Activated B cell treated with CpG ODN at 0.5 μM for 24 hours (primary cell): Measurements from ENCODE around the gene YBX3. TPM values are rescaled to one million over a fixed set of nuclear protein-coding genes. Genes with fewer than 3 reads are reported as not detected.

ENCODE experiments used
- ATAC-seq: fragments of 200-7000 bp; cut with Tn5 transposase; one replicate; pipeline ENCODE4 v1.10.0; 2021; ENCODE audit warnings: low read depth, mild to moderate bottlenecking, moderate library complexity
- CTCF ChIA-PET: fragments of 350-600 bp; sonication (Branson Sonifier 250); formaldehyde crosslinking; loops from one replicate; lab custom pipeline; 2021; ENCODE audit warnings: antibody characterized with exemption; lab: Charles Lee
- POLR2A ChIA-PET: fragments of 350-600 bp; sonication (Branson Sonifier 250); formaldehyde crosslinking; loops from one replicate; lab custom pipeline; 2021; ENCODE audit warnings: antibody characterized with exemption; lab: Charles Lee
- DNase-seq: peaks from one replicate; pipeline ENCODE4 v3.0.0; 2022
- H3K27ac Mint-ChIP-seq: one replicate; pipeline ENCODE4 v1.8.0; 2020; ENCODE audit warnings: mixed read lengths
- H3K27me3 Mint-ChIP-seq: one replicate; pipeline ENCODE4 v1.8.0; 2021; ENCODE audit warnings: mixed read lengths
- H3K36me3 Mint-ChIP-seq: one replicate; pipeline ENCODE4 v1.8.0; 2021; ENCODE audit warnings: low read depth, mixed read lengths
- H3K4me1 Mint-ChIP-seq: one replicate; pipeline ENCODE4 v1.8.0; 2021; ENCODE audit warnings: mixed read lengths
- H3K4me3 Mint-ChIP-seq: one replicate; pipeline ENCODE4 v1.8.0; 2020; ENCODE audit warnings: mild to moderate bottlenecking, mixed read lengths
- H3K9me3 Mint-ChIP-seq: one replicate; pipeline ENCODE4 v1.8.0; 2020; ENCODE audit warnings: mixed read lengths
- intact Hi-C: fragments of 100-400 bp; cut with micrococcal nuclease; formaldehyde crosslinking; loops from one replicate; pipeline ENCODE4 v1.15.1; 2024
- total RNA-seq: library from RNA; stranded (reverse); gene quantifications from 2 replicates; pipeline ENCODE4 v1.2.3, GENCODE V29; 2022
- TF ChIP-seq, protein P1 (sequence below): fragments of 200-600 bp; IDR thresholded peaks from one replicate; pipeline ENCODE4 v1.8.0; 2022; ENCODE audit warnings: antibody characterized with exemption, mild to moderate bottlenecking

YBX3 gene
- total RNA-seq, 1 donor from 2014 or later, result 50.3 TPM

DNA sequence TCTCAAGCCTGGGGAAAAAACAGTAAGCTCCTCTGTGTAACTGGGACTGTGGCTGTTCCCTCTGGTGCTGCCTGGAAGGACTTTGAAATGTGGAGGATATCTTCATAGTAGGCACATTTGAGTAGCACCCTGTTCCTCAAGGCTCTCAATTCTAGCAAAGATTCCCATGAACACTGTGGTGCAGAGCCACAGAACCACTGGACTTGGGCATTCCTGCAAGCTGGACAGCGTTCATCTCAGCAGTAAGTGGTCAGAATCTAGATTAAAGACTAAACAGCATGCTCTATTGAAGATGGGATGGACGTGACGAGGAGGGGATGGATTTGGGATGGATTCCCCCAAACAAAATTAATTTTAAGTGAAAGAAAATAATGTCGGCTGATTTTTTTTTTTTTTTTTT, 9.4 kb upstream of the YBX3 start:
- POLR2A ChIA-PET, result no interaction called here
- H3K9me3 Mint-ChIP-seq, result no peaks in the 10 kb centered on the region
- DNase-seq (no peak), ATAC-seq (no peak)
- H3K4me1 Mint-ChIP-seq, result no peaks in the 10 kb centered on the region
- no peak overlapping the region for H3K4me3 Mint-ChIP-seq
- no peak overlapping the region for H3K27ac Mint-ChIP-seq
- CTCF ChIA-PET, result no interaction called here
- intact Hi-C loops, result no loop called here
- H3K36me3 Mint-ChIP-seq, result no peaks in the 10 kb centered on the region
- peaks cover 21% of the 10 kb centered on the region for H3K27me3 Mint-ChIP-seq
- TF ChIP-seq, protein P1, sequence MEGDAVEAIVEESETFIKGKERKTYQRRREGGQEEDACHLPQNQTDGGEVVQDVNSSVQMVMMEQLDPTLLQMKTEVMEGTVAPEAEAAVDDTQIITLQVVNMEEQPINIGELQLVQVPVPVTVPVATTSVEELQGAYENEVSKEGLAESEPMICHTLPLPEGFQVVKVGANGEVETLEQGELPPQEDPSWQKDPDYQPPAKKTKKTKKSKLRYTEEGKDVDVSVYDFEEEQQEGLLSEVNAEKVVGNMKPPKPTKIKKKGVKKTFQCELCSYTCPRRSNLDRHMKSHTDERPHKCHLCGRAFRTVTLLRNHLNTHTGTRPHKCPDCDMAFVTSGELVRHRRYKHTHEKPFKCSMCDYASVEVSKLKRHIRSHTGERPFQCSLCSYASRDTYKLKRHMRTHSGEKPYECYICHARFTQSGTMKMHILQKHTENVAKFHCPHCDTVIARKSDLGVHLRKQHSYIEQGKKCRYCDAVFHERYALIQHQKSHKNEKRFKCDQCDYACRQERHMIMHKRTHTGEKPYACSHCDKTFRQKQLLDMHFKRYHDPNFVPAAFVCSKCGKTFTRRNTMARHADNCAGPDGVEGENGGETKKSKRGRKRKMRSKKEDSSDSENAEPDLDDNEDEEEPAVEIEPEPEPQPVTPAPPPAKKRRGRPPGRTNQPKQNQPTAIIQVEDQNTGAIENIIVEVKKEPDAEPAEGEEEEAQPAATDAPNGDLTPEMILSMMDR, result no peak

DNA sequence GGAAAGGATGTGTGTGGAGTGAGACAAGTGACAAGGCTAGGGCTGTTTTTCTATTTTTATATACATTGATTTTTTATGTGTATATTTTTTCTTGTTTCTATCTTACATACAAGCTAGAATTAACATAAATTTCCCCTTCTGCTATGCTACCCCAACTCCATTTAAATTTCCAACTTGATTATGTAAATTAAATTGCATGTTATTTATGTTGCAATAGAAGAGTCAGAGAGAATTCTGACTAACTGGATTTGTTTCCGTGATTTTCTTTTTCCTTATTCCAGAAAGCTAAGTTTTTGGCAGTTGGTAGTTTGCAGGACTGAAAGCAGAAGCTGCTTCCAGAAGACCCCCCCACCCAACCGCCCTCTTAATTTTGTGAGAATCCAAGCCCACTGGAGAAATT, 8.9 kb upstream of the YBX3 start:
- Mint-ChIP-seq H3K27me3 (peaks cover 21% of the 10 kb centered on the region), H3K4me3 (no peak overlapping the region), H3K4me1 (no peaks in the 10 kb centered on the region), H3K27ac (no peak overlapping the region), H3K36me3 (no peaks in the 10 kb centered on the region), H3K9me3 (no peaks in the 10 kb centered on the region)
- ChIA-PET POLR2A (no interaction called here), CTCF (no interaction called here)
- ATAC-seq (no peak), DNase-seq (no peak)
- TF ChIP-seq, protein P1, result no peak
- intact Hi-C loops, result no loop called here

DNA sequence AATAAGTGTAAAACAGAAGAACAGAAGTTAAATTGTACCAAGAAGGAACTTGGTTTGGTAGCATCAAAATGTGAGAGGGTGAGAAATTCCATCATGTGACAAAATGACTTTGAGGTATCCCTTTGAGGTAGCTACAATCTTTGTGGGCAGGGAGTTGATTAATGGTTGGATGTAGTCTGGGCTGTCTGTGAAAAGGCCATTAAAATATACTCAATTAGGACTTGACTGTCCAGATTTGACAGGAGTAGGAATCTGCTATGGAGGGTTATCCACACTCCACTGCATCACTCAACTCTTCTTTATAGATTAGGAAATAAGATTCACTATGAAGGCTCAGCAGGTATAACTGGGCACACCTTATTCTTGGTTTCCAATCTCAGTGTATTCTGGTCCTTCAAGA, 7.4 kb upstream of the YBX3 start:
- no peaks in the 10 kb centered on the region for H3K36me3 Mint-ChIP-seq
- ATAC-seq (no peak), DNase-seq (no peak)
- no peak overlapping the region for H3K4me3 Mint-ChIP-seq
- H3K27me3 Mint-ChIP-seq, result peaks cover 18% of the 10 kb centered on the region
- CTCF ChIA-PET, result no interaction called here
- H3K4me1 Mint-ChIP-seq, result no peaks in the 10 kb centered on the region
- no peaks in the 10 kb centered on the region for H3K9me3 Mint-ChIP-seq
- intact Hi-C loops, result no loop called here
- POLR2A ChIA-PET, result no interaction called here
- TF ChIP-seq, protein P1, result no peak
- H3K27ac Mint-ChIP-seq, result no peak overlapping the region

DNA sequence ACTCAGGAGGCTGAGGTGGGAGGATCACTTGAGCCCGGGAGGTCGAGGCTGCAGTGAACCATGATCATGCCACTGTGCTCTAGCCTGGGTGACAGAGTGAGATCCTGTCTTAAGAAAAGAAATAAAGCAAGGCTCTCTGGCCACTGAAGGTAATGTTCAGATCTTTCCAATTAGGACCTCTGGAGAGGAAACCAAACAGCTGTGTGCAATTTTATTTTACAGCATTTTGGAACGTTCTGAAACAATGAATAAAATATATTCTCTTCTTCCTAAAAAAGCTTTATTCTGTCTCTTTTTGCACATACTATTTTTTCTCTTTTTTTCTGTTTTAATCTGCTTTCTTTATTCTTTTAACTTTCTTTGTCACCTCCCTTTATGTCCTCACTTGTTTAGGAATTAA, 5.0 kb upstream of the YBX3 start:
- ChIA-PET CTCF (no interaction called here), POLR2A (no interaction called here)
- intact Hi-C loops, result no loop called here
- H3K9me3 Mint-ChIP-seq, result no peaks in the 10 kb centered on the region
- peaks cover 10% of the 10 kb centered on the region for H3K4me1 Mint-ChIP-seq
- no peak overlapping the region for H3K4me3 Mint-ChIP-seq
- no peaks in the 10 kb centered on the region for H3K36me3 Mint-ChIP-seq
- TF ChIP-seq, protein P1, result no peak
- H3K27ac Mint-ChIP-seq, result no peak overlapping the region
- no peak for ATAC-seq
- no peak for DNase-seq
- peaks cover 19% of the 10 kb centered on the region for H3K27me3 Mint-ChIP-seq

DNA sequence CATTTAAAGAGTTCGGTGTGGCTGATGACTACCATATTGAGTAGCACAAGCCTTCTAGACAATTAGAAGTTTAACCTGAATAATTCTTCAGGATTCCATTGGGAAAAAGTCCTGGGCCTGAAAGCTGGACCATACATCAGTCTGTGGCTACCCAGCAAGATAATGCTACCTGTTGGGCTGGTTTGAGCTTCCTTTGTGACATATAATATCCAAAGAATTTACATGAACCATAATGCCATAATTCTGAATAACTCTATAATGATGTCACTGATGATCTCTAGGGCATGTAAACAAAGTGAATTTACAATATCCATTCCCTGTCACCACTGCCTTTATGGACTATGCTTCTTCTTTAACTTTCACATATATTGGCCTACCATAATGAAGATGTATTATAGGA, 3.8 kb upstream of the YBX3 start:
- ChIA-PET POLR2A (no interaction called here), CTCF (no interaction called here)
- no peak for DNase-seq
- Mint-ChIP-seq H3K36me3 (peaks cover 2% of the 10 kb centered on the region), H3K4me1 (peaks cover 15% of the 10 kb centered on the region), H3K27me3 (peaks cover 11% of the 10 kb centered on the region), H3K9me3 (no peaks in the 10 kb centered on the region), H3K27ac (no peak overlapping the region), H3K4me3 (no peak overlapping the region)
- ATAC-seq, result no peak
- intact Hi-C loops, result no loop called here
- TF ChIP-seq, protein P1, result no peak
